ELF-1 (cell line): ENCODE data around the gene SLC6A11.
A peak's percentile ranks its signal among the peaks of the same experiment; 100 is the strongest.

ENCODE experiments used
- DNase-seq: peaks from one replicate; pipeline ENCODE4 v3.0.0-alpha.2; 2016; ENCODE audit warnings: low read depth, low spot score

SLC6A11 gene

GRCh38 chr3:10977892-10978510 lies 162.0 kb downstream of the SLC6A11 start:
- no peak for DNase-seq

GRCh38 chr3:10978956-10979355 lies 162.9 kb downstream of the SLC6A11 start:
- no peak for DNase-seq

GRCh38 chr3:10980312-10980711 lies 164.3 kb downstream of the SLC6A11 start:
- DNase-seq = no peak

GRCh38 chr3:10981031-10981430 lies 165.0 kb downstream of the SLC6A11 start:
- DNase-seq = no peak

- DNase-seq = no peak
These were observed 165.9 kb downstream of the SLC6A11 start for GRCh38 chr3:10981961-10982360.

- DNase-seq = no peak
These were observed 166.8 kb downstream of the SLC6A11 start for GRCh38 chr3:10982782-10983181.

- peak; percentile 40 for DNase-seq
These were observed 167.3 kb downstream of the SLC6A11 start for GRCh38 chr3:10983219-10983916.

- DNase-seq = no peak
These were observed 168.4 kb downstream of the SLC6A11 start for GRCh38 chr3:10984371-10984896.

GRCh38 chr3:10985181-10985580 lies 169.2 kb downstream of the SLC6A11 start:
- DNase-seq = no peak

GRCh38 chr3:10986592-10986991 lies 170.6 kb downstream of the SLC6A11 start:
- no peak for DNase-seq

GRCh38 chr3:10988001-10988665 lies 172.1 kb downstream of the SLC6A11 start:
- DNase-seq = no peak

- DNase-seq = no peak
These were observed 173.0 kb downstream of the SLC6A11 start for GRCh38 chr3:10988991-10989484.
